GM12801 (cell line): ENCODE measurements around the gene MRPL18.

Experiments
- TF ChIP-seq, protein P1 (sequence below): IDR thresholded peaks from one replicate; pipeline ENCODE4 v1.5.1; 2011; ENCODE audit warnings: control low read depth; ENCODE audit not compliant: insufficient read length; ENCODE audit errors: extremely low read depth

MRPL18 gene

DNA sequence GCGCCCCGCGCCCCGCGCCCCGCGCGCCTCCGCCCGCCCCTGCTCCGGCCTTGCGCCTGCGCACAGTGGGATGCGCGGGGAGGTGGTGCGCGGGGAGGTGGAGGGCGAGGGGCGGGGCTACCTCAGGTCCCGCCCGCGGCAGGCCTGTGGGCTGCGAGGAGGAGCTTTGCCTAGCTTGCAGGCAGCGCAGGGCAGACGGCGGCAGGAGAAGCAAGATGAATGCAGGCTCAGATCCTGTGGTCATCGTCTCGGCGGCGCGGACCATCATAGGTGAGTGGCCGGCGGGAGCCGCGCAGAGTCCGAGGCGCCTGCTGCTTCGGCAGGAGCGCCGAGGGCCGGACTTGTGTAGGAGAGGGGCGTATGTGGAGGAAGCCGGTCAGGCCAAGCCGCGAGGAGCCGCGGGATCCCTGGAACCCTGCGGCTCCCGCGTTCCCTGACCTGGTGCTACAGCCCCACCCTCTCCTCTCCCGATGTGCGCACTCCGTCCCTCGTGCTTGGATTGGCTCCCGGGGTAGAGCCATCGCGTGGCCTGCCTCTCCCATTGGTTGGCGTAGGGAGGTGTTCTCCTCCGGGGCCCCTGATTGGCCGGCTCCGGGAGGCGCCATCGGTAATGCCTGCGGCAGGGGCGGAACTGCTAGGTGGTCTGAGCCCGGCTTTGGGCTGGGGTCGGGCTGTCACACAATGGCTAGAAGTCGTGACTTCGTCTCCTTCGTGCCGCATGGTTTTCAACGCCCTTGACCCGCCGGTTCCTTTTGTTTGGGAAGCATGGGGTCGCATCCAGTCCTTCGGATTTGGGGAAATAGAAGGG, 28.2 kb upstream of the MRPL18 start, which contains the start of gene ACAT2:
ACAT2 (plus strand) TSS at position 173 of the 808 bp plus-strand sequence; CDS start at position 216, 43 bp downstream.
- TF ChIP-seq, protein P1, sequence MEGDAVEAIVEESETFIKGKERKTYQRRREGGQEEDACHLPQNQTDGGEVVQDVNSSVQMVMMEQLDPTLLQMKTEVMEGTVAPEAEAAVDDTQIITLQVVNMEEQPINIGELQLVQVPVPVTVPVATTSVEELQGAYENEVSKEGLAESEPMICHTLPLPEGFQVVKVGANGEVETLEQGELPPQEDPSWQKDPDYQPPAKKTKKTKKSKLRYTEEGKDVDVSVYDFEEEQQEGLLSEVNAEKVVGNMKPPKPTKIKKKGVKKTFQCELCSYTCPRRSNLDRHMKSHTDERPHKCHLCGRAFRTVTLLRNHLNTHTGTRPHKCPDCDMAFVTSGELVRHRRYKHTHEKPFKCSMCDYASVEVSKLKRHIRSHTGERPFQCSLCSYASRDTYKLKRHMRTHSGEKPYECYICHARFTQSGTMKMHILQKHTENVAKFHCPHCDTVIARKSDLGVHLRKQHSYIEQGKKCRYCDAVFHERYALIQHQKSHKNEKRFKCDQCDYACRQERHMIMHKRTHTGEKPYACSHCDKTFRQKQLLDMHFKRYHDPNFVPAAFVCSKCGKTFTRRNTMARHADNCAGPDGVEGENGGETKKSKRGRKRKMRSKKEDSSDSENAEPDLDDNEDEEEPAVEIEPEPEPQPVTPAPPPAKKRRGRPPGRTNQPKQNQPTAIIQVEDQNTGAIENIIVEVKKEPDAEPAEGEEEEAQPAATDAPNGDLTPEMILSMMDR: no peak

DNA sequence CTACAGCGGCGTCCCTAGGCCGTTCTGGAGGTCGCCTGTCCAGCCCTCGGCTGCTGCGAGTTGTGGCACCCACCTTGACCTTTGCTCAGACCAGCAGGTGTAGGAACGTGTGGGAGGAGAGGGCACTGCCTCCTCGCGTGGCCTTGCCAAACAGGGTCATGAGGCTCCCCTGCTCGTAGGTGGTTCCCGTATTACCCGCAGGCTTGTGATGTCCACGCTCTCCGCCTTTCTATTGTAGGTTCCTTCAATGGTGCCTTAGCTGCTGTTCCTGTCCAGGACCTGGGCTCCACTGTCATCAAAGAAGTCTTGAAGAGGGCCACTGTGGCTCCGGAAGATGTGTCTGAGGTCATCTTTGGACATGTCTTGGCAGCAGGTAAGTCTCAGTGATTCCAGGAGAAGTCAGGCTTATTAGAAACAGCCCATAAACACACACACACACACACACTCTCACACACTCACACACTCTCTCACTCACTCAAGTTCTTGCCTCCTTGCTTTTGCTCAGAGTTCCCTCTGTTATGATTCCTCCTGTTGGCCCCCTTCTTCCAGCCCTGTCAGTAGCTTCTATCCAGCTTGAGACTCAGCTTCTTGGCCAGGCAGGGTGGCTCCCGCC, 27.5 kb upstream of the MRPL18 start:
- TF ChIP-seq, protein P1: no peak

DNA sequence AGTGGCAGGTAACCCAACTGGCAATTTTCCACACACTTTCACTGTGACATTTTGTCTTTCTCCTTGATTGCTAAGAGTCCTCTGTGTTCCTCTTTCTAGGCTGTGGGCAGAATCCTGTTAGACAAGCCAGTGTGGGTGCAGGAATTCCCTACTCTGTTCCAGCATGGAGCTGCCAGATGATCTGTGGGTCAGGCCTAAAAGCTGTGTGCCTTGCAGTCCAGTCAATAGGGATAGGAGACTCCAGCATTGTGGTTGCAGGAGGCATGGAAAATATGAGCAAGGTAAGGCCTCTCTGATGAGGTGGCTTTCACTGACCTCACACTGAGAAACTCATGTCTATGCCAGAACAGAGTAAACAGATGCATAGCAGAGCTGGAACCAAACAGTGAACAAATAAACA, 23.4 kb upstream of the MRPL18 start:
- TF ChIP-seq, protein P1: no peak

DNA sequence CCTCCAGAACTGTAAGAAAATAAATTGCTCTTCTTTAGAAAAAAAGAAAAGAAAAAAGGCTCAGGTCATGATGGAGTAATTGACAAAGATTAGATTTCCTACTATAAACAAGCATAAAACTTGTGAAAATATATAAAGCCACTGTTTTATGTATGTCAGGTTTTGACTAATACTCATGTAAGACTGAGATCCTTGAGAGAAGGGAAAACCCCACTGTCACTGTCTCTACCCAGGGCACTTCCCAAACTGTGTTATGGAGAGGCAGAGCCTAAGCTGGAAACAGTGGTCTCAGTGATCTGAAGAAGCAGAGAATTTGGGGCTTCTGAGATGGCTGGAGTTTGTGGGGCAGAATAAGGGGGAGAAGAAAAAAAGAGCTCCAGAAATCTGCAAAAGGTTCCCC, 20.8 kb upstream of the MRPL18 start:
- TF ChIP-seq, protein P1: no peak

DNA sequence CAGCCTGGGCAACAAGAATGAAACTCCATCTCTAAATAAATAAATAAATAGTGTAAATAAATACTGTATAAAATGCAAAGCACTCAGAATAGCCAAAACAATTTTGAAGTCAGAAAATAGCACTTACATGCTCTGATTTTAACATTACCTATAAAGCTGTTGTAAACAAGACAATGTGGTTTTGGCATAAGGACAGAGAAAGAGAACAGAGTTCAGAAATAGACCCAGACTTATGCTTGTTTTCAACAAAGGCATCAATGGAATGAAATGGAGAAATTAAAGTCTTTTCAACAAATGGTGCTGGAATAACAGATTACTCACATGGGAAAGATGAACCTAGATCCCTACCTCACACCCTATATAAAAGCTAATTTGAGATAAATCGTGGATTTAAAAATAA, 18.1 kb upstream of the MRPL18 start:
- TF ChIP-seq, protein P1: no peak

DNA sequence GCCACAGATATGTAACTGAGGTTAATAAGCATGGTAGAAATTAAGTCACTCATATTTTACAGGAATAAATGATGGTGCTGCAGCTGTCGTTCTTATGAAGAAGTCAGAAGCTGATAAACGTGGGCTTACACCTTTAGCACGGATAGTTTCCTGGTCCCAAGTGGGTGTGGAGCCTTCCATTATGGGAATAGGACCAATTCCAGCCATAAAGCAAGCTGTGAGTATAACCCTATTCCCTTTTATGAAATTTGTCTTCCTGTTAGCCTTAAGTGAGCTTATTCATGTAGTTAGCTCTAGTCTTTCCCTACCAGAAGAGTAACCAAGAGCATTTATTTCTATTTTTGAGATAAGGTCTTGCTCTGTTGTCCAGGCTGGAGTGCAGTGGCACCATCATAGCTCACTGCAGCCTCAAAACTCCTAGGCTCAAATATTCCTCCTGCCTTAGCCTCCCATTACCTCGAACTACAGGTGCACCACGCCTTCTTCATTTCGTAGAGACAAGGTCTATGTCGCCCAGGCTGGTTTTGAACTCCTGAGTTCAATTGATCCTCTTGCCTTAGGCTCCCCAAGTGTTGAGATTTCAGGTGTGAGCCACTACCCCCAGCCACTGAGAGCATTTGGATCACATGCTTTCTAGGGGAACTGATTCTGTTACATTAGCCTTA, 12.9 kb upstream of the MRPL18 start:
- TF ChIP-seq, protein P1: no peak

DNA sequence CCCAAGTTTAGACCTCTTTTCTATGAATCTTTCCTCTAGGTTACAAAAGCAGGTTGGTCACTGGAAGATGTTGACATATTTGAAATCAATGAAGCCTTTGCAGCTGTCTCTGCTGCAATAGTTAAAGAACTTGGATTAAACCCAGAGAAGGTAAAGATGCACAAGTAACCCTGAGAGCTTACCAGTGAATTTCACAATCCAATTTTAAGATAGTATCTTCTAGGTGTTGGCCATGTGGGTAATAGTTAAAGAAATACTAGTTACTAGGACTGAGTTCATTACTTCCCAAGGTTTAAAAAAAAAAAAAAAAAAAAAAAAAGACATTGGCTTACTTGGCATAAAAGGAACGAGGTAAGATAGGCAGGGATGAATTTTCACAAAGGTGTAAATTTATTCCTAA, 12.1 kb upstream of the MRPL18 start:
- TF ChIP-seq, protein P1: no peak
